K562 (cell line): ENCODE data around the gene DNASE1L2. TPM values are rescaled to one million over a fixed set of nuclear protein-coding genes. Genes with fewer than 3 reads are reported as not detected.

Experiments
- ATAC-seq: fragments of 200-7000 bp; cut with Tn5 transposase; 3 replicates; pipeline ENCODE4 v1.9.1; 2020; ENCODE audit warnings: moderate library complexity
- BruUV-seq: library from RNA; stranded (reverse); fragments of 400-500 nt; replicated peaks from 2 replicates; lab custom pipeline; 2021; lab: Mats Ljungman, UMichigan
- CTCF ChIA-PET: fragments of 300-600 bp; formaldehyde crosslinking; extraction: SDS; loops from one replicate; lab custom pipeline; 2021; ENCODE audit warnings: low intra/inter-chr PET ratio; lab: Yijun Ruan, JAX
- POLR2A ChIA-PET: fragments of 300-600, 350-650 bp; sonication (Branson Sonifier 250); formaldehyde crosslinking; extraction: SDS; loops from one replicate; lab custom pipeline; 2021; ENCODE audit warnings: antibody characterized with exemption, inconsistent platforms; lab: Yijun Ruan, JAX
- DNase-seq, 4 experiments: peaks; one replicate each; pipeline versions ENCODE4 v3.0.0 to v3.0.0-alpha.2; 2011 to 2018; ENCODE audit warnings: low spot score in 3 of 4, mixed read lengths in 3 of 4; ENCODE audit errors: extremely low read depth in 1 of 4
- FAIRE-seq: peaks from 2 replicates; lab custom pipeline; 2011; peaks lifted over from hg19 to GRCh38; lab: Jason Lieb, UNC
- H2AFZ ChIP-seq: 2 replicates; pipeline ENCODE4 v1.6.0; 2011; ENCODE audit warnings: low read depth, low read length, control low read depth, inconsistent platforms
- H3K27ac ChIP-seq: fragments of 200-600 bp; 3 replicates; pipeline ENCODE4 v1.8.0; 2011; ENCODE audit warnings: low read depth, mild to moderate bottlenecking, control low read depth, inconsistent platforms, low read length, moderate library complexity, mixed read lengths; ENCODE audit errors: extremely low read depth
- H3K27me3 ChIP-seq, 2 experiments: fragments of 300-600 bp in 1 of 2; 2 replicates in 1 of 2; 3 replicates in 1 of 2; pipeline versions ENCODE4 v1.6.0 to v1.8.0; 2011; ENCODE audit warnings: inconsistent platforms in 2 of 2, low read length in 2 of 2, mild to moderate bottlenecking in 1 of 2, mixed read lengths in 1 of 2, moderate library complexity in 1 of 2; ENCODE audit not compliant: control insufficient read depth in 2 of 2, insufficient read depth in 2 of 2
- H3K36me3 ChIP-seq: fragments of 300-600 bp; 3 replicates; pipeline ENCODE4 v1.8.0; 2011; ENCODE audit warnings: mild to moderate bottlenecking, low read length, inconsistent platforms; ENCODE audit not compliant: control insufficient read depth, insufficient read depth
- H3K4me1 ChIP-seq, 2 experiments: fragments of 200-600 bp in 1 of 2; replicated peaks in 1 of 2; 2 replicates in 1 of 2; 3 replicates in 1 of 2; pipeline versions ENCODE4 v1.5.1 to v1.8.0; 2011; ENCODE audit warnings: inconsistent platforms in 2 of 2, low read length in 2 of 2, mild to moderate bottlenecking in 1 of 2, mixed read lengths in 1 of 2, moderate library complexity in 1 of 2; ENCODE audit not compliant: control insufficient read depth in 2 of 2, insufficient read depth in 2 of 2
- H3K4me2 ChIP-seq: 2 replicates; pipeline ENCODE4 v1.6.1; 2011; ENCODE audit warnings: low read length, control low read depth, inconsistent platforms, mixed read lengths; ENCODE audit not compliant: insufficient read depth
- H3K4me3 ChIP-seq: fragments of 200-600 bp; sonication (generic), shearing (Covaris generic); 2 replicates; pipeline ENCODE4 v1.5.1; 2016; ENCODE audit warnings: control low read depth, inconsistent platforms
- H3K79me2 ChIP-seq: fragments of 200-600 bp; 3 replicates; pipeline ENCODE4 v1.8.0; 2011; ENCODE audit warnings: low read length, inconsistent platforms; ENCODE audit not compliant: control insufficient read depth, insufficient read depth
- H3K9ac ChIP-seq, 2 experiments: 2 replicates each; pipeline versions ENCODE4 v1.6.0 to v1.6.1; 2011; ENCODE audit warnings: low read depth in 2 of 2, low read length in 2 of 2, control low read depth in 1 of 2, inconsistent platforms in 1 of 2, mild to moderate bottlenecking in 1 of 2, mixed read lengths in 1 of 2; ENCODE audit not compliant: insufficient read depth in 1 of 2
- H3K9me1 ChIP-seq: one replicate; pipeline ENCODE4 v1.6.0; 2011; ENCODE audit warnings: inconsistent platforms, mild to moderate bottlenecking, low read length, moderate library complexity; ENCODE audit not compliant: control insufficient read depth, insufficient read depth
- H3K9me3 ChIP-seq: replicated peaks from 2 replicates; pipeline ENCODE4 v1.5.1; 2011; ENCODE audit warnings: low read depth, low read length, inconsistent platforms; ENCODE audit not compliant: control insufficient read depth, insufficient read depth
- H4K20me1 ChIP-seq: replicated peaks from 2 replicates; pipeline ENCODE4 v1.6.1; 2011; ENCODE audit warnings: low read length, inconsistent platforms, mixed read lengths; ENCODE audit not compliant: control insufficient read depth, insufficient read depth
- ATF4 ChIP-seq: fragments of 450-650 bp; formaldehyde crosslinking; IDR thresholded peaks from 2 replicates; pipeline ENCODE4 v1.4.0; 2022; ENCODE audit warnings: mild to moderate bottlenecking, moderate library complexity
- CHCHD3 ChIP-seq: fragments of 250-450 bp; sonication (Bioruptor Pico); IDR thresholded peaks from 2 replicates; pipeline ENCODE4 v2.1.2; 2022; ENCODE audit warnings: mild to moderate bottlenecking
- ETV5 ChIP-seq: sonication (generic); formaldehyde crosslinking; IDR thresholded peaks from 2 replicates; pipeline ENCODE4 v1.4.0; 2020; ENCODE audit warnings: low read depth, mild to moderate bottlenecking, missing genetic modification reagents
- FOXK2 ChIP-seq, 2 experiments: fragments of 450-650 bp; IDR thresholded peaks in 1 of 2; conservative IDR thresholded peaks in 1 of 2; 2 replicates each; pipeline ENCODE4 v1.6.1; 2016; ENCODE audit warnings: low read depth in 2 of 2, mild to moderate bottlenecking in 1 of 2
- HCFC1 ChIP-seq: IDR thresholded peaks from 2 replicates; pipeline ENCODE4 v1.6.1; 2012; ENCODE audit warnings: low read depth, low read length, improper control_type of control experiment
- KDM1A ChIP-seq, 2 experiments: fragments of 450-650 bp; IDR thresholded peaks; 2 replicates each; pipeline ENCODE4 v1.6.1; 2016; ENCODE audit warnings: mild to moderate bottlenecking in 2 of 2
- MYC ChIP-seq, 2 experiments: fragments of 250-450 bp in 1 of 2; sonication (Bioruptor Pico) in 1 of 2; IDR thresholded peaks; 2 replicates each; pipeline versions ENCODE4 v1.5.1 to v1.6.1; 2012 to 2021; ENCODE audit warnings: low read depth in 2 of 2, borderline replicate concordance in 1 of 2, improper control_type of control experiment in 1 of 2, low read length in 1 of 2, mild to moderate bottlenecking in 1 of 2, moderate library complexity in 1 of 2
- NFIC ChIP-seq: fragments of 450-650 bp; IDR thresholded peaks from 2 replicates; pipeline ENCODE4 v1.6.1; 2017; ENCODE audit warnings: mild to moderate bottlenecking, inconsistent platforms
- NFRKB ChIP-seq: fragments of 450-650 bp; IDR thresholded peaks from 2 replicates; pipeline ENCODE4 v1.6.1; 2016; ENCODE audit warnings: low read depth
- POU5F1 ChIP-seq: fragments of 150-350 bp; IDR thresholded peaks from 2 replicates; pipeline ENCODE4 v1.6.1; 2014; ENCODE audit warnings: borderline replicate concordance, low read length, low read depth, mild to moderate bottlenecking; ENCODE audit not compliant: partially characterized antibody
- SMARCB1 ChIP-seq: IDR thresholded peaks from 2 replicates; pipeline ENCODE4 v1.6.1; 2011; ENCODE audit warnings: improper control_type of control experiment, low read depth; ENCODE audit not compliant: insufficient read length
- SMARCE1 ChIP-seq: fragments of 450-650 bp; IDR thresholded peaks from 2 replicates; pipeline ENCODE4 v1.7.1; 2016; ENCODE audit warnings: mild to moderate bottlenecking
- TCF15 ChIP-seq: fragments of 250-450 bp; sonication (Bioruptor Pico); IDR thresholded peaks from 2 replicates; pipeline ENCODE4 v1.8.0; 2022; ENCODE audit warnings: moderate library complexity, mild to moderate bottlenecking, inconsistent platforms
- TRIM25 ChIP-seq: fragments of 450-650 bp; IDR thresholded peaks from 2 replicates; pipeline ENCODE4 v1.7.0; 2016; ENCODE audit warnings: borderline replicate concordance
- USF1 ChIP-seq: sonication (generic); formaldehyde crosslinking; IDR thresholded peaks from 2 replicates; pipeline ENCODE4 v1.9.0; 2022; ENCODE audit warnings: mild to moderate bottlenecking, missing genetic modification reagents
- ZBTB7A ChIP-seq: IDR thresholded peaks from 2 replicates; pipeline ENCODE4 v1.6.1; 2011; ENCODE audit warnings: low read depth, mild to moderate bottlenecking, low read length, moderate library complexity, borderline replicate concordance; ENCODE audit not compliant: control insufficient read depth
- ZC3H8 ChIP-seq: fragments of 450-650 bp; IDR thresholded peaks from 2 replicates; pipeline ENCODE4 v1.6.1; 2017
- ZNF146 ChIP-seq: IDR thresholded peaks from one replicate; pipeline ENCODE4 v1.6.1; 2018; ENCODE audit warnings: missing compliant biosample characterization; ENCODE audit not compliant: unreplicated experiment
- WGBS: fragments of 100-300 bp; shearing (Covaris generic); methylation state at CpG from one replicate; pipeline ENCODE4 v1.1.6; 2016; ENCODE audit warnings: low coverage, mixed read lengths; ENCODE audit not compliant: insufficient coverage; ENCODE audit errors: missing lambda C conversion rate; 5-methylcytosine and 5-hydroxymethylcytosine counted together
- in situ Hi-C: fragments of 300-500 bp; cut with MboI; formaldehyde crosslinking; loops from 4 replicates; pipeline ENCODE4 v1.15.0; 2018; ENCODE audit warnings: inconsistent platforms, mixed read lengths
- intact Hi-C: fragments of 100-400 bp; cut with micrococcal nuclease; formaldehyde crosslinking; loops from 2 replicates; pipeline ENCODE4 v1.14.2; 2022
- polyA plus RNA-seq, 8 experiments: library from polyadenylated mRNA; depleted of rRNA in 4 of 8; stranded (reverse) in 5 of 8; unstranded in 3 of 8; fragments of >200 nt; fragmentation: Nextera tagmentation in 2 of 8; fragmentation: Illumina TruSeq in 1 of 8; extraction: Ambion mirVana in 2 of 8; extraction: Trizol in 1 of 8; gene quantifications; 2 replicates each; pipeline versions ENCODE4 v1.2.1 to v1.2.3, GENCODE V29; 2011 to 2014; ENCODE audit warnings: inconsistent platforms in 1 of 8, missing spikeins in 1 of 8
- total RNA-seq, 7 experiments: library from RNA; depleted of rRNA in 6 of 7; stranded (reverse); fragments of >200 nt in 6 of 7; fragmentation: Illumina TruSeq in 2 of 7; extraction: Trizol in 2 of 7; gene quantifications; 2 replicates each; pipeline versions ENCODE4 v1.2.1 to v1.2.3, GENCODE V29; 2011 to 2021; ENCODE audit warnings: low replicate concordance in 1 of 7

DNASE1L2 gene
- total and polyA plus RNA-seq, 9 of the 15 experiments (the other 6 are each of a cell fraction or from before 2014, with no cell fraction given), result 0.08 to 2.7 (median 1.7) TPM; not detected in 1

GRCh38 chr16:2250652-2251295, 14.5 kb downstream of the DNASE1L2 start:
- under 1% methylated on average over 23 of the region's 35 CpGs for WGBS
- TF ChIP-seq TRIM25 (no peak), CHCHD3 (CRISPR knock-in tag) (0 out of 2 replicates have a peak, but pooled peaks have one; percentile 40), ATF4 (CRISPR knock-in tag) (peak; percentile 53; the same call in 1 of the 2 replicates), HCFC1 (no peak), KDM1A (IDR thresholded peaks at IDR 0.05) (peak; percentile 19 to 51; a peak in 1 of 4 replicates), MYC (IDR thresholded peaks at IDR 0.05; ENCODE audit: low read depth, low read length) (no peak), MYC (CRISPR knock-in tag; IDR thresholded peaks at IDR 0.05; ENCODE audit: borderline replicate concordance, low read depth) (0 out of 2 replicates have a peak, but pooled peaks have one; percentile 57), NFIC (no peak), SMARCB1 (no peak), USF1 (CRISPR knock-in tag) (no peak), POU5F1 (no peak), SMARCE1 (no peak), NFRKB (0 out of 2 replicates have a peak, but pooled peaks have one; percentile 1), TCF15 (CRISPR knock-in tag) (no peak), ZBTB7A (no peak), ZC3H8 (no peak), ZNF146 (CRISPR knock-in tag) (no peak), ETV5 (CRISPR knock-in tag) (no peak), FOXK2 (conservative IDR thresholded peaks at IDR 0.05 in 1 of 2, IDR thresholded peaks at IDR 0.05 in 1 of 2; ENCODE audit: low read depth in 2 of 2) (no peak)

More at GRCh38 chr16:2250652-2251295, 14.5 kb downstream of the DNASE1L2 start:
- ATAC-seq, result no peak
- no peaks in the 10 kb centered on the region for H3K27me3 ChIP-seq
- H3K4me2 ChIP-seq, result peak overlapping the region; percentile 83
- peaks cover 8 to 31% of the 10 kb centered on the region in 2 experiments for H3K4me1 ChIP-seq
- FAIRE-seq, result peak; percentile 71
- peak overlapping the region; percentile 38; the same call in 1 of the 2 replicates for H2AFZ ChIP-seq
- H3K4me3 ChIP-seq, result peak overlapping the region; percentile 94
- peak in 1 of 4 experiments; percentile 61 for DNase-seq
- H3K79me2 ChIP-seq, result peaks cover 52% of the 10 kb centered on the region
- ChIA-PET CTCF (interaction anchor here (2.4 kb wide), 1 partner anchor 56 kb away, joined by 18 read pairs; no protein-coding TSS in a partner anchor), POLR2A (interaction anchor here (0.7 to 3.7 kb wide), 16 partner anchors 11 to 215 kb away, joined by 3 to 40 read pairs (median 4); partner anchors contain the start of genes PGP and TRAF7)
- intact Hi-C loops (loop anchor here (1.0 to 5.0 kb wide), 4 partner anchors 18 to 96 kb away; partner anchors contain the start of genes CASKIN1, E4F1, RNPS1 and TRAF7), in situ Hi-C loops (no loop called here)
- BruUV-seq, result TSS peak; percentile 80
- H3K27ac ChIP-seq, result peak overlapping the region; percentile 97
- H3K9me3 ChIP-seq, result no peaks in the 10 kb centered on the region
- peak overlapping the region; percentile 92 to 99 for H3K9ac ChIP-seq
- 0 out of 2 replicates have a peak, but pooled peaks cover 3% of the 10 kb centered on the region for H4K20me1 ChIP-seq
- no peaks in the 10 kb centered on the region for H3K9me1 ChIP-seq
- peaks cover 72% of the 10 kb centered on the region; the same call in 2 of the 3 replicates for H3K36me3 ChIP-seq
